HepG2 (cell line): ENCODE results near the gene HNRNPA1L2. TPM values are rescaled to one million over a fixed set of nuclear protein-coding genes. Genes with fewer than 3 reads are reported as not detected.
A peak's percentile ranks its signal among the peaks of the same experiment; 100 is the strongest.

ENCODE experiments used
- ASH2L ChIP-seq: fragments of 300-600, 200-600 bp; sonication (generic); IDR thresholded peaks from 2 replicates; pipeline ENCODE4 v1.7.0; 2017; ENCODE audit warnings: low read depth, mild to moderate bottlenecking, moderate library complexity, mixed read lengths, low read length; ENCODE audit not compliant: insufficient read length
- FOXK1 ChIP-seq: sonication (generic); formaldehyde crosslinking; IDR thresholded peaks from 2 replicates; pipeline ENCODE4 v1.4.0; 2020; ENCODE audit warnings: low read depth, missing genetic modification reagents, borderline replicate concordance
- GATAD1 ChIP-seq: IDR thresholded peaks from 2 replicates; pipeline ENCODE4 v1.6.1; 2016; ENCODE audit warnings: missing genetic modification reagents, missing compliant biosample characterization
- GLI4 ChIP-seq: sonication (generic); formaldehyde crosslinking; IDR thresholded peaks from 2 replicates; pipeline ENCODE4 v1.5.1; 2020; ENCODE audit warnings: missing genetic modification reagents, mild to moderate bottlenecking, moderate library complexity, borderline replicate concordance
- JUNB ChIP-seq: sonication (generic); formaldehyde crosslinking; IDR thresholded peaks from 2 replicates; pipeline ENCODE4 v1.8.0; 2022; ENCODE audit warnings: missing genetic modification reagents, mild to moderate bottlenecking, borderline replicate concordance
- MXD3 ChIP-seq: IDR thresholded peaks from 2 replicates; pipeline ENCODE4 v1.6.1; 2016; ENCODE audit warnings: mild to moderate bottlenecking, missing biosample characterization, missing genetic modification reagents
- NFYB ChIP-seq: sonication (generic); formaldehyde crosslinking; IDR thresholded peaks from 2 replicates; pipeline ENCODE4 v1.4.0; 2020; ENCODE audit warnings: missing genetic modification reagents
- NONO ChIP-seq, 2 experiments: fragments of 450-650 bp in 1 of 2; sonication (generic) in 1 of 2; formaldehyde crosslinking in 1 of 2; IDR thresholded peaks in 1 of 2; conservative IDR thresholded peaks in 1 of 2; 2 replicates each; pipeline versions ENCODE4 v1.6.1 to v1.8.0; 2017 to 2022; ENCODE audit warnings: mild to moderate bottlenecking in 1 of 2, missing genetic modification reagents in 1 of 2, moderate library complexity in 1 of 2
- PAF1 ChIP-seq: IDR thresholded peaks from 2 replicates; pipeline ENCODE4 v1.6.1; 2016; ENCODE audit warnings: missing genetic modification reagents, missing compliant biosample characterization
- PTBP1 ChIP-seq: fragments of 200-400 bp; formaldehyde crosslinking; IDR thresholded peaks from 2 replicates; pipeline ENCODE4 v1.6.1; 2018; ENCODE audit warnings: low read length, low read depth; ENCODE audit not compliant: poor library complexity, severe bottlenecking
- RFX3 ChIP-seq: IDR thresholded peaks from 2 replicates; pipeline ENCODE4 v1.6.1; 2016; ENCODE audit warnings: missing biosample characterization, missing genetic modification reagents
- SAP130 ChIP-seq: IDR thresholded peaks from 2 replicates; pipeline ENCODE4 v1.6.1; 2016; ENCODE audit warnings: low read depth
- TAF1 ChIP-seq: sonication (generic); formaldehyde crosslinking; IDR thresholded peaks from 2 replicates; pipeline ENCODE4 v1.4.0; 2020; ENCODE audit warnings: missing genetic modification reagents
- ZFP36L1 ChIP-seq: sonication (generic); formaldehyde crosslinking; IDR thresholded peaks from 2 replicates; pipeline ENCODE4 v1.8.0; 2022; ENCODE audit warnings: mild to moderate bottlenecking, missing genetic modification reagents, moderate library complexity
- ZFX ChIP-seq: sonication (generic); formaldehyde crosslinking; IDR thresholded peaks from 2 replicates; pipeline ENCODE4 v1.4.0; 2020; ENCODE audit warnings: mild to moderate bottlenecking, low read depth, missing genetic modification reagents, moderate library complexity
- ZIK1 ChIP-seq: sonication (generic); formaldehyde crosslinking; IDR thresholded peaks from 2 replicates; pipeline ENCODE4 v1.5.0; 2020; ENCODE audit warnings: mild to moderate bottlenecking, low read depth, missing genetic modification reagents, borderline replicate concordance
- ZNF101 ChIP-seq: sonication (generic); formaldehyde crosslinking; IDR thresholded peaks from 2 replicates; pipeline ENCODE4 v1.4.0; 2020; ENCODE audit warnings: mild to moderate bottlenecking, low read depth, missing genetic modification reagents, borderline replicate concordance
- ZNF33A ChIP-seq: sonication (generic); formaldehyde crosslinking; IDR thresholded peaks from 2 replicates; pipeline ENCODE4 v1.5.1; 2020; ENCODE audit warnings: missing genetic modification reagents, mild to moderate bottlenecking, moderate library complexity, borderline replicate concordance
- ZNF496 ChIP-seq: sonication (generic); formaldehyde crosslinking; IDR thresholded peaks from 2 replicates; pipeline ENCODE4 v1.8.1; 2023; ENCODE audit warnings: mild to moderate bottlenecking, moderate library complexity, missing genetic modification reagents; ENCODE audit not compliant: insufficient replicate concordance
- ZNF619 ChIP-seq: sonication (generic); formaldehyde crosslinking; IDR thresholded peaks from 2 replicates; pipeline ENCODE4 v1.4.0; 2020; ENCODE audit warnings: mild to moderate bottlenecking, missing genetic modification reagents
- ZNF639 ChIP-seq: conservative IDR thresholded peaks from 2 replicates; pipeline ENCODE4 v1.6.1; 2018; ENCODE audit warnings: missing genetic modification reagents
- ZNF713 ChIP-seq: sonication (generic); formaldehyde crosslinking; IDR thresholded peaks from 2 replicates; pipeline ENCODE4 v1.4.0; 2020; ENCODE audit warnings: mild to moderate bottlenecking, missing genetic modification reagents
- ZNF850 ChIP-seq: sonication (generic); formaldehyde crosslinking; conservative IDR thresholded peaks from 2 replicates; pipeline ENCODE4 v1.9.0; 2021; ENCODE audit warnings: mild to moderate bottlenecking, missing genetic modification reagents
- ZSCAN31 ChIP-seq: sonication (generic); formaldehyde crosslinking; IDR thresholded peaks from 2 replicates; pipeline ENCODE4 v1.5.0; 2020; ENCODE audit warnings: low read depth, mild to moderate bottlenecking, missing genetic modification reagents
- polyA plus RNA-seq, 8 experiments: library from polyadenylated mRNA; depleted of rRNA in 3 of 8; stranded (reverse) in 7 of 8; unstranded in 1 of 8; fragments of >200 nt; fragmentation: Illumina TruSeq in 4 of 8; extraction: Trizol in 4 of 8; gene quantifications; 2 replicates each; pipeline versions ENCODE4 v1.2.1 to v1.2.3, GENCODE V29; 2011 to 2016; ENCODE audit warnings: low read depth in 4 of 8, missing spikeins in 1 of 8, mixed read lengths in 1 of 8; ENCODE audit not compliant: insufficient read depth in 1 of 8
- total RNA-seq, 5 experiments: library from RNA; depleted of rRNA; stranded (reverse); fragments of >200 nt; fragmentation: Illumina TruSeq; extraction: Trizol; gene quantifications; 2 replicates each; pipeline ENCODE4 v1.2.3, GENCODE V29; 2016; ENCODE audit warnings: low read depth in 1 of 5
- TF ChIP-seq, protein P1 (sequence below): IDR thresholded peaks from 2 replicates; pipeline ENCODE4 v1.6.1; 2016; ENCODE audit warnings: low read depth, control low read depth
- TF ChIP-seq, protein P2 (sequence below): sonication (generic); formaldehyde crosslinking; IDR thresholded peaks from 2 replicates; pipeline ENCODE4 v1.4.0; 2020; ENCODE audit warnings: missing genetic modification reagents, mild to moderate bottlenecking, borderline replicate concordance

HNRNPA1L2 gene
- total and polyA plus RNA-seq, 2 of the 13 experiments (the other 11 are each of a cell fraction or from before 2014, with no cell fraction given) = 3.6 to 7.1 TPM

DNA sequence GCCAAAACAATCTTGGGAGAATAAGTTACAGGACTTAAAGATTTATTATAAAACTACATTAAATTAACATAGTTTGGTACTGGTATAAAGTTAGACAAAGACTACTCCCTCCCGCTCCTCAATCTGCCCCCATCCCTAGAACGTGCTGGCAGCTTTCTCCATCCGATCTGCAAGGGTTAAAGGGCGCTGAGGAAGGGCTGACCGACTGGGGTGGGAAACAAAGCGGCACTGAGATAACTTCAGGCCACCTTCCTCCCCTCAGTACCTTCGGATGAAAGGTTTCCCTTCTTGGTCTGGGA lies 9.6 kb downstream of the HNRNPA1L2 start (continued):
- 0 out of 2 replicates have a peak, but pooled peaks have one; percentile 14 for TF ChIP-seq ZNF713 (CRISPR knock-in tag)
- 0 out of 2 replicates have a peak, but pooled peaks have one; percentile 32 for TF ChIP-seq ZNF101 (CRISPR knock-in tag)
- TF ChIP-seq ZNF850 (CRISPR knock-in tag) = no peak
- peak; percentile 10; the same call in 1 of the 2 replicates for TF ChIP-seq ZSCAN31 (CRISPR knock-in tag)
- peak; percentile 16; the same call in 1 of the 2 replicates for TF ChIP-seq SAP130
- no peak for TF ChIP-seq ZFX
- TF ChIP-seq, protein P1, sequence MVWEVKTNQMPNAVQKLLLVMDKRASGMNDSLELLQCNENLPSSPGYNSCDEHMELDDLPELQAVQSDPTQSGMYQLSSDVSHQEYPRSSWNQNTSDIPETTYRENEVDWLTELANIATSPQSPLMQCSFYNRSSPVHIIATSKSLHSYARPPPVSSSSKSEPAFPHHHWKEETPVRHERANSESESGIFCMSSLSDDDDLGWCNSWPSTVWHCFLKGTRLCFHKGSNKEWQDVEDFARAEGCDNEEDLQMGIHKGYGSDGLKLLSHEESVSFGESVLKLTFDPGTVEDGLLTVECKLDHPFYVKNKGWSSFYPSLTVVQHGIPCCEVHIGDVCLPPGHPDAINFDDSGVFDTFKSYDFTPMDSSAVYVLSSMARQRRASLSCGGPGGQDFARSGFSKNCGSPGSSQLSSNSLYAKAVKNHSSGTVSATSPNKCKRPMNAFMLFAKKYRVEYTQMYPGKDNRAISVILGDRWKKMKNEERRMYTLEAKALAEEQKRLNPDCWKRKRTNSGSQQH = no peak
- TF ChIP-seq PAF1 (CRISPR knock-in tag) = 0 out of 2 replicates have a peak, but pooled peaks have one; percentile 41
- TF ChIP-seq RFX3 (CRISPR knock-in tag) = no peak
- no peak for TF ChIP-seq ZIK1
- no peak for TF ChIP-seq GATAD1 (CRISPR knock-in tag)
- TF ChIP-seq MXD3 (CRISPR knock-in tag) = no peak
- TF ChIP-seq JUNB (CRISPR knock-in tag) = no peak
- TF ChIP-seq ZNF33A (CRISPR knock-in tag) = no peak
- TF ChIP-seq ASH2L = peak; percentile 77
- no peak for TF ChIP-seq NONO (IDR thresholded peaks at IDR 0.05)
- 0 out of 2 replicates have a peak, but pooled peaks have one; percentile 5 for TF ChIP-seq NONO (CRISPR knock-in tag; conservative IDR thresholded peaks at IDR 0.05)
- TF ChIP-seq TAF1 (CRISPR knock-in tag) = no peak
- TF ChIP-seq ZNF496 (CRISPR knock-in tag) = no peak
- no peak for TF ChIP-seq FOXK1 (CRISPR knock-in tag)
- 0 out of 2 replicates have a peak, but pooled peaks have one; percentile 11 for TF ChIP-seq ZNF639 (CRISPR knock-in tag)
- TF ChIP-seq, protein P2, sequence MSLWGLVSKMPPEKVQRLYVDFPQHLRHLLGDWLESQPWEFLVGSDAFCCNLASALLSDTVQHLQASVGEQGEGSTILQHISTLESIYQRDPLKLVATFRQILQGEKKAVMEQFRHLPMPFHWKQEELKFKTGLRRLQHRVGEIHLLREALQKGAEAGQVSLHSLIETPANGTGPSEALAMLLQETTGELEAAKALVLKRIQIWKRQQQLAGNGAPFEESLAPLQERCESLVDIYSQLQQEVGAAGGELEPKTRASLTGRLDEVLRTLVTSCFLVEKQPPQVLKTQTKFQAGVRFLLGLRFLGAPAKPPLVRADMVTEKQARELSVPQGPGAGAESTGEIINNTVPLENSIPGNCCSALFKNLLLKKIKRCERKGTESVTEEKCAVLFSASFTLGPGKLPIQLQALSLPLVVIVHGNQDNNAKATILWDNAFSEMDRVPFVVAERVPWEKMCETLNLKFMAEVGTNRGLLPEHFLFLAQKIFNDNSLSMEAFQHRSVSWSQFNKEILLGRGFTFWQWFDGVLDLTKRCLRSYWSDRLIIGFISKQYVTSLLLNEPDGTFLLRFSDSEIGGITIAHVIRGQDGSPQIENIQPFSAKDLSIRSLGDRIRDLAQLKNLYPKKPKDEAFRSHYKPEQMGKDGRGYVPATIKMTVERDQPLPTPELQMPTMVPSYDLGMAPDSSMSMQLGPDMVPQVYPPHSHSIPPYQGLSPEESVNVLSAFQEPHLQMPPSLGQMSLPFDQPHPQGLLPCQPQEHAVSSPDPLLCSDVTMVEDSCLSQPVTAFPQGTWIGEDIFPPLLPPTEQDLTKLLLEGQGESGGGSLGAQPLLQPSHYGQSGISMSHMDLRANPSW (CRISPR knock-in tag) = 0 out of 2 replicates have a peak, but pooled peaks have one; percentile 5
- no peak for TF ChIP-seq ZNF619 (CRISPR knock-in tag)
- no peak for TF ChIP-seq GLI4 (CRISPR knock-in tag)
- peak; percentile 31; the same call in 1 of the 2 replicates for TF ChIP-seq ZFP36L1 (CRISPR knock-in tag)
- no peak for TF ChIP-seq NFYB (CRISPR knock-in tag)
- no peak for TF ChIP-seq PTBP1
